ENCODE results near the gene CCDC149. TPM values are rescaled to one million over a fixed set of nuclear protein-coding genes. Genes with fewer than 3 reads are reported as not detected.

Gene CCDC149
- total and polyA plus RNA-seq, 2 of the 8 experiments (the other 6 are each of a cell fraction or from before 2014, with no cell fraction given): 2.2 to 5.6 TPM

DNA sequence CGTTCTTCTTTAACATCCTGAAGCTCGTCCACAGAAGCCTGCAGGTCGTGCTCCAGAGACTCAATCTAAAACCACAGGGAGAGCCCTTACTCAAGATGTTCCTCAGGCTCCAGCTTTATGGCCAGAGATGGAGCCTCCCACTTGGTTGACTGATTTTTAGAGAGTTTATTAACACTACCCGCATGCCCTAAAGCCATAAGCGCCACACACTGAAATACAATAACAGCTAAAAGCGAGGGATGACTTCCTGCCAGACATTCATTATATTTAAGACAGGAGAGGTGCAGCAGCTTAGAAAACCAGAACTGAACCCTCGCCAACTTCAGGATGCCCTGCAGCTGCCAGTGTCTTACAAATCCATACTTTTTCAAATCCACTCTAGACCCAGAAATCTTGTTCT lies 75.5 kb downstream of the CCDC149 start:
- no peaks in the 10 kb centered on the region for H3K4me1 ChIP-seq (replicated peaks in 1 of 4; ENCODE audit: control insufficient read depth in 3 of 4, insufficient read depth in 4 of 4, low read length in 3 of 4)
- DNase-seq (ENCODE audit: low read depth in 1 of 2, low spot score in 2 of 2) (no peak), FAIRE-seq (no peak)
- no peak overlapping the region for H2BK12ac ChIP-seq (ENCODE audit: low read depth, low read length)
- no peak overlapping the region for H3K23ac ChIP-seq (ENCODE audit: insufficient read length)
- H2AK5ac ChIP-seq (ENCODE audit: low read depth, low read length): no peak overlapping the region
- H4K20me1 ChIP-seq (replicated peaks in 1 of 2; ENCODE audit: control insufficient read depth in 1 of 2, insufficient read depth in 2 of 2, low read length in 2 of 2): no peaks in the 10 kb centered on the region
- H3K4me3 ChIP-seq (ENCODE audit: extremely low read depth in 1 of 4, insufficient read depth in 2 of 4, low read depth in 3 of 4, low read length in 4 of 4): no peak overlapping the region
- H4K5ac ChIP-seq (ENCODE audit: insufficient read length, low read depth, low read length): no peak overlapping the region
- no peaks in the 10 kb centered on the region for H3K36me3 ChIP-seq (ENCODE audit: control insufficient read depth in 2 of 4, insufficient read depth in 4 of 4, low read length in 3 of 4)
- H3K79me1 ChIP-seq (ENCODE audit: low read depth, low read length): no peaks in the 10 kb centered on the region
- H4K8ac ChIP-seq (ENCODE audit: extremely low read depth, insufficient read depth, low read length): no peak overlapping the region
- no peaks in the 10 kb centered on the region for H3K9me3 ChIP-seq (ENCODE audit: insufficient read depth in 2 of 2, low read depth in 1 of 2, low read length in 1 of 2)
- H2BK15ac ChIP-seq (ENCODE audit: low read length): no peak overlapping the region
- POLR2A ChIA-PET (ENCODE audit: partially characterized antibody): no interaction called here
- no peak overlapping the region for H3K14ac ChIP-seq (ENCODE audit: insufficient read length)
- no peak overlapping the region for H3K4ac ChIP-seq (replicated peaks; ENCODE audit: insufficient read length, low read depth, low read length)
- H3K79me2 ChIP-seq (ENCODE audit: control insufficient read depth in 1 of 2, insufficient read depth in 2 of 2, low read length in 2 of 2): no peaks in the 10 kb centered on the region
- H4K91ac ChIP-seq (replicated peaks; ENCODE audit: insufficient read length, low read length): no peak overlapping the region
- no peak overlapping the region for H3K56ac ChIP-seq (replicated peaks; ENCODE audit: insufficient read length, low read depth, low read length)
- H3K27me3 ChIP-seq (replicated peaks in 1 of 4; ENCODE audit: control insufficient read depth in 3 of 4, extremely low read depth in 1 of 4, insufficient read depth in 3 of 4, low read length in 3 of 4): no peaks in the 10 kb centered on the region
- no peak overlapping the region for H2BK5ac ChIP-seq (ENCODE audit: low read depth, low read length)
- H3K27ac ChIP-seq (ENCODE audit: low read depth, low read length): no peak overlapping the region
- H2AFZ ChIP-seq (ENCODE audit: low read length): no peak overlapping the region
- WGBS, 2 experiments (ENCODE audit: extremely low coverage in 1 of 2, insufficient coverage in 1 of 2, insufficient read length in 1 of 2, insufficient replicate concordance in 2 of 2, low coverage in 1 of 2, low lambda C conversion rate in 2 of 2, missing lambda C conversion rate in 1 of 2): 89% methylated on average over 7 of the region's 7 CpGs; no CpG with 5 or more reads in 1 of the 2 experiments
- no peak overlapping the region for H2BK120ac ChIP-seq (replicated peaks; ENCODE audit: low read depth, low read length)
- no peak overlapping the region for H3K18ac ChIP-seq (ENCODE audit: extremely low read depth, low read length)
- H3K4me2 ChIP-seq (ENCODE audit: insufficient read depth in 1 of 2, low read depth in 2 of 2, low read length in 2 of 2): no peak overlapping the region
- CTCF ChIA-PET (ENCODE audit: partially characterized antibody): interaction anchor here (0.9 to 1.4 kb wide), 2 partner anchors 11 to 78 kb away, joined by 4 read pairs; no protein-coding TSS in a partner anchor
- no peak overlapping the region for H2BK20ac ChIP-seq (ENCODE audit: low read length)
- H3K23me2 ChIP-seq (ENCODE audit: low read depth, low read length): no peaks in the 10 kb centered on the region
- H3K9ac ChIP-seq (replicated peaks in 1 of 4; ENCODE audit: extremely low read depth in 1 of 4, low read depth in 3 of 4, low read length in 3 of 4): no peak overlapping the region
